Measurements from ENCODE around the gene HTATIP2.
"Not testable (repeated sequence)": the region's sequence is repeated elsewhere in the genome, so short reads cannot be mapped to it uniquely, and the experiment has no call there.

HTATIP2 gene

DNA sequence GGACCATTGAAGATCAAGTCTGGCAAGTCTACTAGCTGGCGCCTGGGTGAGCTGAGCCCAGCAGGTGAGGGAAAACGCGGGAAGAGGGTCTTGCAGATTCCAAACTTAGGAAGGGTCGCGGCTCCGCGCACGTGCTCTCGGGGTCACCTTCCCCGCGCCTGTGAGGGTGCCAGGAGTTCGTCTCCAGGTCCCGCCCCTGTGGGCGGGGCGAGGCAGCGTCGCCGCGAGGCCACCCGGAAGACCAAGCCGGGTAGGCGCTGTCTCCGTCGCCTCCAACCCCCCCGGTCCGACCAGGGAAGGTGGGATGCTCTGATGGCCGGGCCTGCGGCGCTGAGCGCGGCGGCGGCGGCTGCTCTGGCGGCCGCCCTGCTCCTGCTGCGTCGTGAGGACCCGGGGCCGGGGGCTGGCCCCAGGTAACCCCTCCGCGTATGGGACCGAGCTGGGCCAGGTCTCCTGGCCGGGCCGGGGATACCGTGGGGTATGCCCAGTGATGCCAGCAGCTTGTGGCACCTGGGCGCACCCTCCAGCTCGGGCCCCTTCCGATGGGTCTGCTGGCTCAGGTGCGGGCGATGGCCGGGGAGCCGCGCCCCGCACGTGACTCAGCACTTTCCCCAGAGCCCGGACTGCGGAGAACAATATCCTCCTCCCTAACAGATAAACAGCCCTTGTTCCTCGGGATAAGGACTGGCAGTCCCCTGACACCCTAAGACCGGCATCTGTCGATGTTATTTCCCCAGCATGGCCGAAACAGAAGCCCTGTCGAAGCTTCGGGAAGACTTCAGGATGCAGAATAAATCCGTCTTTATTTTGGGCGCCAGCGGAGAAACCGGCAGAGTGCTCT is at the start of gene HTATIP2:
Gene HTATIP2 (plus strand): TSS at position 215 of the 841 bp plus-strand sequence. CDS start 524 bp downstream, at position 739.
- peak; percentile 39 for DNase-seq

DNA sequence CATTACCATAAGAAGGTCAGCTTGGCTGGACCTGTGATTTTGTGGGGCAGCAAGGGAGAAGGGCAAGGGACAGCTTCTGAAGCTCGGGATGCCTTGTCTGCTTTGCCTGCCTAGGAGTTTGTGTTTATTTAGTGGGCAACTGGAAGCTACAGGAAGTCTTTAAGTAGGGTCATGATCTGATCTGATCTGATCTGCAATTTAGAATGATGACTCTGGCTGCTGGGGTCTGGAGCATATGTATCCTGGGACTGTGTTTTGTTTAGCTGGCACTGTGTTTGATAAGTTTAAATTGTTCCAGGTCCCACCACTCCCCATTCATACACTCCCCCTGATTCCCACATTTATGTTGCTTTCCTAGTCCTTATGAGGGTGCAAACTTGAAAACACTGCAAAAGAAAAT is 47.7 kb upstream of the HTATIP2 start:
- DNase-seq, result no peak

DNA sequence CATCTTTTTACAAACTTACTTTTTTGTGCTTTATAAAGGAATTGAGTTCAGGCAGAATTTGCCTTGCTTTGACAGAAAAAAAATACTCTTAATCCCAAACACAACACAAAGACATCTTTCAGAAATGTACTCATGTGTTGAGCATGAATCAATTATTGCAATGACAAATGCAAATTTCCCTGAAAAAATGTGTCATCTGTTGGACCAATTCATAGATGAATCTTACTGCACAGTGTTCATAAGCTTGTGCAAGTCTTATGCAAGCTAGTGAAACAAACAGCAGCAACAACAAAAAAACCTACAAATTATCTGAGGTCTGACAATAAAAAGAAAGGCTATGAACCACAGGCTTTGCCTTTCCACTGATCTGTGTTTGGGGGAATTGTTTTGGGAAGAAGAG is 42.3 kb upstream of the HTATIP2 start:
- no peak for DNase-seq

DNA sequence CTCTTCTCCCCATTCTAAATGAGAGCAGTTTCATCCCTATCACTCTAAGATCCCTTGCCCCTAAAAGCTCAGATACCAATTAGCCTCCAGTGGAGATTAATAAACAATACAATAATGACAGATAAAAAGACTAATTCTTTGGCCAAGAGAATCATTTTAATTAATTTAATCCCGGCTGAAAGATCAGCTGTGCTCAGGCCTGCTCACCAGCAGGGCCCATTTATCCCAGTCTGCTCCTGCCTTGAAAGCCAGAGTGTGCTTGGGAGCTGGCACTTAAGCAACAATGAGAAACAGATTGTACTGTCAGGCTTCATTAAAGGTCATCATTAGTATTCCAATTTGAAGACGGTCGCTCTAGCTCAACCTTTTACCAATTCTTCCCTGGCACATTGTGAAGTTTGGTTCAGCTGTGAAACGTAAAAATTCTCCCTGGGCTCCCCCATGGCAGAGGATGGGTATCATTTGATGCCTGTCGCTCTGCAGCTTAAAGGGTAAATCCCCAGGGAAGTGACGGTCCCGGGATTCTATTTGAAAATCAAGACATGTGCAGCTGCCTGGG is 36.1 kb upstream of the HTATIP2 start:
- DNase-seq, result no peak

DNA sequence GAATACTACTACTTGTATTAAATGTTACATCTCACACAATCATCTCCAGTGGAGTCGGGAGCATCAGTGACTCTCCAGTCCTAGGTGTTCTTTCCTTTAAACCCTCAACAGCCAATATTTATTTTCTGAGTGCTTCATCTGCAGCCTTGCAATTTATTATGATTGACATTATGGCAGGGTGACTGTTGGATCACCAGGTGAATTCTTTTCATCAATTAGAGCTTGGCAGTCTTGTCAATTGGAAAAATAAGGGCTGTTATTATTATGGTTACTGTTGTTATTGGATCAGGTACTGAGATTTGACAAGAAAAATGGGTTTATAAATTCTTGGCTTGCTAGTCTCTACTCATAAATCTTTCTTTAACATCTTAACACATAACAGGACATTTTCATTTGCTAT is 27.5 kb upstream of the HTATIP2 start:
- no peak for DNase-seq

DNA sequence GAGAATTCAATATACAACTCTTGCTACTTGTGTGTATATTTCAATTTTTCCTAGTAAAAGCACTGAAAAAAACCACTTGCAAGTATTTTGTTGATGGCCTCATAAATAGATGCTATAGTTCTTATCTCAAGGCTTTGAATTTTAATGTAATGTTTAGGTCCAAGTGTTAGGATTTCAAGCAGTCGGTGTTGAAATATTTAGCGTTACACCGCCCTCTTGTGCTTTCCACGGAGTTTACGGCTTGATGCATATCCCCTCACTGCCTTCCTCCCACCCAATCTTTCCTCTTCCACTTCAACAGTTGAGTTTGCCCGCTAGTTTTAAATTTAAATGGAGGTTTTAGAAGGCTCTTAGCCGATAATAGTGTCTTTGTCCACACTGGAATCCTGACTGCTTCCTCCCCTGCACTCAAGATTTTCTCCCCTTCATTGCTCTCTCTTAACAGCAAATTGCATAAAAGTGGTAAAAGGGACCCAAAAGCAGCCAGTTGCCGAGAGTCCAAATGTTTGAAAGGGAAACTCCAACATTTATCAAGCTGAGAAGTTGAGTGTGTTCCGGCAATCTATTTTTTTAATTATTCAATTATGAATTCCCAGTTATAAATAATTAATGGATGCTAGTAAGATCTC is 25.9 kb upstream of the HTATIP2 start:
- DNase-seq, result peak; percentile 56

DNA sequence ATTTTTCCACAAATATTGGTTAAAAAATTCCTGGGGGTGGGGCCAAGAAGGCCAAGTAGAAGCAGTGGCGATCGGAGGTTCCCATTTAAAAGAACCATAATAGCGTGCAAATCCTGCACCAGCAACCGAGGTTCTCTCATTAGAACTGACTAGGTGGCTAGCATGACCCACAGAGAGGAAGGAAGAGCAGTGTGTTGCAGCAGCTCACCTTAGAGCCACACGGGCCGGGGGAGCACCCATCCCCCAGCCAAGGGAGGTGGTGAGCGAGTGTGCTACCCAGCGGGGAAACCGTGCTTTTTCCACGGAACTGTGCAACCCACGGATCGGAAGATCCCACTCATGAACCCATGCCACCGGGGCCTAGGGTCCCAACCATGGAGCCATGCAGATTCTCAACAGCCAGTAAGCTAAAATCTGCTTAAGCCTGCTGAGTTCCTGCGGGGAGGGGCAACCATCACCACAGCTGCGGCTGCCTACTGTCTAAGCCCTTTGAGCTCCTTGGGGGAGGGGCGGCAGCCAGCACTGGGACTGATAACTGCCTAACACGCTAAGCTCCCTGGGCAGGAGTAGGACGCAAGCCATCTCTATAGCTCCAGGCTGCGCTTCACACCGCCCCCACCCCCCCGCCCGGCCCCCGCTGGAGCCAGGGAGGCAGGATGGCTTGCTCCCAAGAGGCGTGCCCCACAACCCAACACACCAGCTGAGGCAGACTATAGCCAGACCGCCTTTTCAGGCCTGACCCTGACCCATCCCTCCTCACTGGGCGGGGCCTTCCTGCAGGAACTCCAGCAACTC is 21.0 kb upstream of the HTATIP2 start:
- DNase-seq, result no peak

DNA sequence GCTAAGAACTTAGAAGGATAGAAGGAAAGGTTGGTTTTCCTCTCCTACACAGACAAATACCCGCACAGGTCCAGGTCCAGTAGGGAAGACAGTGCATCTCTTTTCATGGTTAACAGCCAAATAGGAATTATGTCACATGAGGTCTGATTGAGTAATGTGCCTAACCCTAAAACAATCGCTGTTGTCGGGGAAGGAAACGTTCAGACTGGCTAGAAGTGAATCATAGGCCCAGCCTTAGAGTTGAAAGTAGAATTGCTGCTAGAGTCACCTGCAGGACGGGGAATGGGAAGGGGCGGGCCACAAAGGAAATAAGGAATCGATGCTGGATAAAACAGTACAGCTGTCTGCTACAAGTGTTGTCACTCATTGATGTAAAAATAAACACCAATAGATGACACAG is 12.4 kb upstream of the HTATIP2 start:
- no peak for DNase-seq

DNA sequence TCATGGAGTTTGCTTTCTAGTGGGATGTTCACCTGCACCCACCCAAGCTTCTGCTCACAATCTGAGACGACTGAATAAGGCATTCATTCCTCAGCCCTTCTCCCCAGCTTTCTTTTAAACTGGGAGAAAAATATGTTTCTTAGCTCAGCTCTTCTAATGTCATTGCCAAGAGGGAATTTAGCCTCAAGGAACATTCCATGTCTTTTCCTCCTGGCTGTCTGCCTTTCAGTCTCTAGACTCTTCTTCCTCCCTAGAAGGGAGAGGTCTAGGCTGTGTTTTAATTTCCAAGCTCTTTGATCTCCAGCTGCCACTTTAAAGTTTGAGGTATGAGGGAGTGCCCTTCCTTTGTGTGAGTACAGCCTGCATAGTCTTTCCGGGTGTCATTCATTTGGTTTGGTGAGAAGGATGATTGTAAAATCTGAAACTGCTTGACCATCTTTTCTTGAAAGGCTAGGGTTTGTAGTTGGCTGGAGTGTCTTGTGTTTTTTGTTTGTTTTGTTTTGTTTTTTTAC is 11.7 kb upstream of the HTATIP2 start:
- DNase-seq, result no peak

DNA sequence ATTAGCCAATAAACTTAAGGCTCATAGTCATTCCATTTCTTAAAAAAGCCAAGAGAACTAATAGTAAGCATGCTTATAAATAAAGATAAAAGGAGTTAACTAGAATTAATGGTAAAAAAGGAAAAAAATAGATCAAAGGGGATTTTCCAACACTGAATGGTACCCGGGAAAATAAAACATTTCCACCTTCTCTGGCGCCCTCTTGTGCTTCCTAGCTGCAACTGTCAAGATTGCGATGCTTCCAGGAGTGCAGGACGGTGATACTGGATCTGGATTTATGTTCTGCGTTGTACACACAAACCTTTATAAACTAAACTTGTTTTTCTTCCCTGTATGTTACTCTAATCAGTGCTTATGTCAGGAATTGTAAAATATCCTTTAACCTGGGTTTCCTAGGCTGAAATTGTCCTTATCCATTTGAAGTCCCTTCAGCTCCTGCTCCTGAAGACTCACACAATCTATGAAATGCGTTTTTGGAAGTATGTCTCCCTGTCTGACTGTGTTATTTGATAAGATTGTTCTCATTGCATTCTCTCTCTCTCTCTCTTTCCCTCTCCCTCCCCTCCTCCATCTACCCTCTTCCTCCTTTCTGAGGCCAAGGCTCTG is 9.6 kb upstream of the HTATIP2 start:
- peak; percentile 68 for DNase-seq

DNA sequence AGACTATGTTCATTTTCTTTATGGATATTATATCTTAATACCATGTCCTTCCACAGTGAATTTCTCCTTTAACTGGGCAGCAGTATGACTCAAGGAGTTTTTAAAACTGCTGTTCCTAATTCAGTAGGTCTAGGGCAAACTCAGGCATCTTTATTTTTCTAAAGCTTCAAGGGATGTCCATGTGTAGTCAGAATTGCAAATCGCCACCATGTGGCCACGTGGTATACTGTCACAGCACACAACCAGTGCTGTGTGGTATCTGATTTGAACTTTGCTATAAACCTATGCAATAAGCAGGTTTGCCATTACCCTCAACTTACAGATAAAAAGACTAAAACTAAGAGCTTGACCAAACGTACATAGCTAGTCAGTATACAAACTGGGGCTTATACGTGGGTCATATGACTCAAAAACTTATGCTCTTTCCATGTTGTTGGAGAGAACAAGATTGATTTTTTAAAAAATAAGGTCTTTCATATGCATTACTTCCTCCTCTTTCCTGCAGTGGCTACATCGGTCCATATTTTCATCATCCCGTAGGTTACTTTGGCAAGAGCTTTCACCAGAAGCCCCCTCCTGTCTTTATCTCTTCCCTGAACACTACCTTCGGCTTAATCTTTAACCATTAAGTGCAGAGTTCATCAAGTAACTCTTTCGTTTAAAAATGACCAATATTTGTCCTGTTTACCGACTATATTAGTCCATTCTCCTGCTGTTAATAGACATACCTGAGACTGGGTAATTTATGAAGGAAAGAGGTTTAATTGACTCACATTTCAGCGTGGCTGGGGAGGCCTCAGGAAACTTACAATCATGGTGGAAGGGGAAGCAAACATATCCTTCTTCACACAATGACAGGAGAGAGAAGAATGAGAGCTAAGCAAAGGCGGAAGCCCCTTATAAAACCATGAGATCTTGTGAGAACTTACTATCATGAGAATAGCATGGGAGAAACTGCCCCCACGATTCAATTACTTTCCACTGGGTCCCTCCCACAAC is 8.0 kb upstream of the HTATIP2 start:
- peak; percentile 14 for DNase-seq

DNA sequence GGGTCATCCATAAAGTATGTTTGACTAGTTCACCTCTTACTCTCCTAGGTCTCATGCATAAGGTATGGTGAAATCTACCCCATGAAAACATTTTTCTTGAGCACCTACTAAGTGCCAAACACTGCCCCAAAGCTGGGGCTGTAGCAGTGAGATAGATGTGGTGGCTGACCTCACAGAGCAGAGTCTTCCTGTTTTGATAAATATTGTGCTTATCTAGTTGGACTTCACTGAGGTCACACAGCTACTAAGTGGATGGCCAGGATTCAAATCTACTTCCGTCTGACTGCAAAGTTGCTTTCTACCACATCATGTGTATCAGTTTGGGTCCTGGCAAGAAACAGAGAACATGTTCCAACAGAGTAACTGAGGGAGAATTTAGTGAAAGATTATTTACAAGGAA is 6.4 kb upstream of the HTATIP2 start:
- no peak for DNase-seq

DNA sequence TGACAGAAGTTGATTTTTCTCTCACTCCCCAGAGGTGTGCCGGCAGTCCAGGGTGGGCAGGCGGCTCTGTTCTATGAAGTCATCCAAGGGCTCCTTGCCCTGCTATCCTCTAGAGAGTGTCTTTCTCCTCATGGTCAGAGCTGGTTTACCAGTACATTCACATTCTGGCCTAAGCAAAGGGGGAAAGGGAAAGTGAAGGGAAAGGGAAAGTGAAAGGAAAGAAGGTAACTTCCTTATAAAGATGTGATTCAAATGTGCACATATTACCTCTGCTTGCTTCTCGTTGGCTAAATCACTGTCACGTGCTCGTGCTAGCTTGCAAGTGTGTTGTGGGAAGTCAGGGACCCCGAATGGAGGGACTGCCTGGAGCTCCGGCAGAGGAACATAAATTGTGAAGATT is 2.9 kb upstream of the HTATIP2 start:
- DNase-seq, result no peak

DNA sequence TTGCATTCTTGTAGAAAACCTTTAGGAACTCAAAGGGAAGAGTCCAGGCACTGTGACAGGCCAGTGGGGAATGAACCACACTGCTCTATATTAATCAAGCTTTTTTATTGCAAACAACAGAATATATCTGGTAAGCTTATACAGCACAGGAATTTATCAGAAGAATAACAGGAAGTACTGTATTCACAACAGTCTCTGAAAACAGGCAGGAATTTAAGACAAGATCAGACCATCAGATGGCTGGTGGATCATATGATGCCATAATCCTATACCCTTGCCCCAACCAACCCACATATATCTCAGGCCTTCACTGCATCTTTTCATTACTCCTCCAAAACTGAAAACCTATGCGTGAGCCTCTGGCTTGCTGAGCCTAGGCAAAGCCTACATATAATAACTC is 1.0 kb upstream of the HTATIP2 start:
- DNase-seq, result no peak

DNA sequence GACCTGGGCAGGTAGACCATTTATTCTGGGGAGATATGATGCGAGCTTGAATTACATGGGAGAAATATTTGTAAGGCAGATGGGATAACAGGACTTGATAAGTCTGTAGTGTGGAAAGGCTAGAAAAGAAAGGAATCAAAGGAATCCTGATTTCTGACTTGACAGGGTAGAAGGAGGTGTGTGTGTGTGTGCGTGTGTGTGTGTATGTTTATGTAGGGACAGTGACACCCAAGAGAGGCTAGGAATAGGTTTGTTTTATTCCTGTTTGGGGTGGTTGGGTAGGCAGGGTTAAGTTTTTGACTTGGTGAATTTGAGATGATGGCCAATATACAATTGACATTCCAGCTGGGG is 390 bp upstream of the HTATIP2 start:
- no peak for DNase-seq

DNA sequence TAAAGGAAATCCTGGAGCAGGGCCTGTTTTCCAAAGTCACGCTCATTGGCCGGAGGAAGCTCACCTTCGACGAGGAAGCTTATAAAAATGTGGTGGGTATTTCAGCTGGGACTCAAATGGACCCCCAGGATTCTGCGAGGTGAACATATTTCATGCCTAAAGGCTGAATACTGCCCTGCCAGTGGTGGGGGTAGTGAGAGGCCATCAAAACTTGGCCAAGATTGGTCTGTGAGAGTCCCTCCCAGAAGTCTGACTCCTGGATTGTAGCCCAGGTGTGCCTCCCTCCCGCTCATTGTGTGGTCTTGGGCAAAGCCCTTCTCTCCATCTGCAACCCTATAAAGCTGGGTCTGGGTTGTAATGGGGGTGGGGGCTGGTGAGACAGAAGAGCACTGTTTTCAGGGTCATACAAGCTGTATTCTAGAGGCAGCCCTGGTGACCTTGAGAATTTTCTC is 853 bp downstream of the HTATIP2 start:
- no peak for DNase-seq

DNA sequence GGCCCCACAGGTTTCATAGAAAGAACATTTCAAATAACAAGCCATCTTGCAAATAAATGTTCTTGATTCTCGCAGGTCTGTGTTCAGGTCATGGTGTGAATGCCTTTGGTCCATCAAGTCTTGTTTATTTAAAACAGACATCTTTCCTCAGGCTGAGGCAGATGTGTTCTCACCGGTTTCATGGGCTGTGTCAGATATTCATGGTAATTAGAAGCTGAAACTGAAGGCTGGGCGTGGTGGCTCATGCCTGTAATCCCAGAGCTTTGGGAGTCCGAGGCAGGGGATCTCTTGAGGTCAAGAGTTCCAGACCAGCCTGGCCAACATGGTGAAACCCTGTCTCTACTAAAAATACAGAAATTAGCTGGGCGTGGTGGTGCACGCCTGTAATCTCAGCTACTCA is 2.0 kb downstream of the HTATIP2 start:
- not testable (repeated sequence) for DNase-seq

DNA sequence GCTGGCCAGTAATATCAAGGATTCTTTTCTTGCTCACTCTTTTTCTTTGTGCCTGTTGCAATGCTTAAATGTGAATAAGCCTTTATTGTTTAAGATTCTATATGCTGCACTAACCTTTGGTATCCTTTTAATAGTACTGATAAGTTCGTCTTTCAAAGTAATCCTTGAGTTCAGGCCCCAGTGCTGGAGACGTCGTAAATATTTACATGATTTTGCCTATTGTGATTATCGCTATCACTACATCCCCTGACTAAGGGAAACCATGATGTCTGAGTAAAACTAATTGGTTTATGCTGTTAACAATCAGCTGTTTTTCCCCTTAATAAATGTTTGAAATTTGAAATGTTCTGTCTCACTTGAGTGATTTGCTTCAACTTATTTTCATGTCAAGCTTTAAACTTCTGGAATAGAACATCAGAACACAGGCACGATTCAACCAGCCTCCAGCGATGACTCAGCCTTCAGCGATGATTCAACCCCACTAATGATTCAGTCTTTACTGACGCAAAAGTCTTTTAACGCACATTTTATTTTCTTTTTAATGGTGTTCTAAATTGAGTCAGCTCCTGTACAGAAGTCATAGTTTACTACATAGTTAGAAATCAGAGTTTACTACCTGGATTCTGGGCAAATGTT is 3.9 kb downstream of the HTATIP2 start:
- DNase-seq, result no peak

DNA sequence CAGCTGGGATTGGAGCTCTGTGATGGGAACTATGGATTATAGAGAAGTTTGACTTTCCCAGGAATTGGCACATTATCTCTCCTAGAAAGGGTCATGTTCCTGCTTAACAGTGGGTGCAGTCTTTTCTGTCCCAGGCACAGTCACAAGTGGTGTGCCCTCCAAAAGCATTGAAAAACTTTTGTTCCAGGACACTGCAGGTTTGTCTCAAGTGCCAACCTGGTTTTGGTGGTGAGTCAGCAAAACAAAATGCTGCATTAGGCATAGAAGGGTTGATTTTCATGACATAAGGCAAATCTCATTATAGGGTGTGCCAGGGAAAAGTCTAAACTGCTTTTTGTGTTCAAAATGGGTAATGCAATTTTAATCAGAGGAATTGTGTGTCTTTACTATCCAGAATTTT is 4.9 kb downstream of the HTATIP2 start:
- no peak for DNase-seq

DNA sequence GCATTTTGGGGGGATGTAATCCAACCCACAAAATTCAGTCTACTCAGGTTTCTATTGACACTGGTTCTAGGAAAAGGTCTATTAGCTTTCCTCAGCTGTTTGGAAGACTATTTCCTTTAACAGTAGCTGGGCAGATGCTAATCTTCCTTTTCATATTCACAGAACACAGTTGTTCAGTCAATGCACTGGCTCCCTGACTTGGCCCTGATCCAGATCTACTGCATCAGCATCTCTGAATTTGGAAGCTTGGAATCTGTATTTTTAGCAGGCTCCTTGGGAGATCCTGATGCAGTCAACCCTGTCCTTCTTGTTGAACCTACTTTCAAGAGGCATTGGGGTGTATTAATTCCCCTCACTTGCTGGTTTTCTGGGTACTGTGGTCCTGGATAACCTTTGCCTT is 6.3 kb downstream of the HTATIP2 start:
- no peak for DNase-seq

DNA sequence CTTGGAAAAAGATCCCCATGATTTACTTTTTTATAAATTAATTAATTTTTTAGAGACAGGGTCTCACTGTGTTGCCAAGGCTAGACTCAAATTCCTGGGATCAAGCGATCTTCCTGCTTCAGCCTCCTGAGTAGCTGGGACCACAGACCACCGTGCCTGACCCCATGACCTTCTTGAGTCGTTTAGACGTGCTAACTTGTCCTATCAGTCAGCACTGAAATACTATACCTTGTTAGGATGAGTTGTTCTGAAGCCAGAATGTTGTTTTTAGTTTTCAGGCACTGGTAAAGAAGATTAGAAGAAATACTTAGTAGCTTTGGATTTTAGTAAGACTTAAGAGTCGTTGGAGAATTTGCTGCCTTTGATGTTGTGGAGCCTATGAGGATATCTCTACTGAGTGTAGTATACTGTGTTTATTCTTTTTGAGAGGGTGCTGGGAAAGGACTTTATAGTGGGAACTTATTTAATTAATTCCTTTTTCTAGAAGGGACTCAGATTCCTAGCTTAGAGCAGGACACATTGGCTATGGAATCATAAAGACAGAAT is 8.6 kb downstream of the HTATIP2 start:
- no peak for DNase-seq

Measured in NCI-H748 treated with DMSO at 0.1 percent for 48 hours (cell line).